NB4 (cell line): Measurements from ENCODE around the gene KRT72.

Experiments used
- DNase-seq: peaks from one replicate; pipeline ENCODE4 v3.0.0; 2010; ENCODE audit warnings: low read depth
- H3K4me3 ChIP-seq: one replicate; pipeline ENCODE4 v1.5.1; 2011; ENCODE audit warnings: mild to moderate bottlenecking, low read depth, low read length, moderate library complexity
- CTCF ChIP-seq: IDR thresholded peaks from one replicate; pipeline ENCODE4 v1.5.1; 2012; ENCODE audit warnings: low read depth, low read length
- MAX ChIP-seq: IDR thresholded peaks from 2 replicates; pipeline ENCODE4 v1.6.1; 2011; ENCODE audit warnings: low read depth, low read length
- MYC ChIP-seq: IDR thresholded peaks from 2 replicates; pipeline ENCODE4 v1.6.1; 2011; ENCODE audit warnings: low read depth, low read length
- POLR2A ChIP-seq: IDR thresholded peaks from 2 replicates; pipeline ENCODE4 v1.6.1; 2011; ENCODE audit warnings: mild to moderate bottlenecking; ENCODE audit not compliant: insufficient read length; ENCODE audit errors: extremely low read depth

The KRT72 gene

GRCh38 chr12:52573743-52574142, 27.5 kb downstream of the KRT72 start, which contains the start of gene KRT74:
Gene KRT74, minus strand, starts transcription at chr12:52573843. Its CDS starts 66 bp downstream, at chr12:52573777.
- no peak for DNase-seq
- TF ChIP-seq MYC (no peak), MAX (no peak), CTCF (no peak), POLR2A (no peak)
- H3K4me3 ChIP-seq = no peak within 1 kb of the TSS

- no peak for TF ChIP-seq CTCF
- TF ChIP-seq POLR2A = no peak
- TF ChIP-seq MAX = no peak
- no peak for TF ChIP-seq MYC
- H3K4me3 ChIP-seq = no peak overlapping the region
- no peak for DNase-seq
Measured at GRCh38 chr12:52573306-52573705, 28.0 kb downstream of the KRT72 start.

- no peak for DNase-seq
- TF ChIP-seq CTCF (no peak), MYC (no peak), MAX (no peak), POLR2A (no peak)
- no peak overlapping the region for H3K4me3 ChIP-seq
Measured at GRCh38 chr12:52570511-52570910, 30.8 kb downstream of the KRT72 start.

- DNase-seq = no peak
- no peak overlapping the region for H3K4me3 ChIP-seq
- TF ChIP-seq CTCF (no peak), MYC (no peak), MAX (no peak), POLR2A (no peak)
Measured at GRCh38 chr12:52568111-52568510, 33.2 kb downstream of the KRT72 start.

GRCh38 chr12:52566847-52567291, 34.4 kb downstream of the KRT72 start:
- DNase-seq = no peak
- TF ChIP-seq MYC = no peak
- no peak overlapping the region for H3K4me3 ChIP-seq

- no peak for TF ChIP-seq POLR2A
- no peak for TF ChIP-seq CTCF
- TF ChIP-seq MYC = no peak
- no peak overlapping the region for H3K4me3 ChIP-seq
- no peak for DNase-seq
Measured at GRCh38 chr12:52564582-52564981, 36.7 kb downstream of the KRT72 start.

GRCh38 chr12:52561880-52562449, 39.3 kb downstream of the KRT72 start:
- H3K4me3 ChIP-seq = no peak overlapping the region
- peak; percentile 20 for TF ChIP-seq CTCF
- TF ChIP-seq MAX = no peak
- no peak for DNase-seq
